Activated CD4-positive, alpha-beta memory T cell treated with anti-CD3 and anti-CD28 coated beads, Interleukin-2, amount 10 ng/mL, durations not matched to agents 7 days and 5 days (primary cell): ENCODE data around the gene SH3PXD2B. TPM values are rescaled to one million over a fixed set of nuclear protein-coding genes. Genes with fewer than 3 reads are reported as not detected.
A peak's percentile ranks its signal among the peaks of the same experiment; 100 is the strongest.

Source experiments
- CTCF ChIA-PET: fragments of 350-600 bp; sonication (Branson Sonifier 250); formaldehyde crosslinking; loops from one replicate; lab custom pipeline; 2021; ENCODE audit warnings: antibody characterized with exemption, inconsistent platforms; lab: Charles Lee
- POLR2A ChIA-PET: fragments of 350-600 bp; sonication (Branson Sonifier 250); formaldehyde crosslinking; loops from one replicate; lab custom pipeline; 2021; ENCODE audit warnings: antibody characterized with exemption; lab: Charles Lee
- DNase-seq: peaks from one replicate; pipeline ENCODE4 v3.0.0-alpha.2; 2020
- H3K27ac Mint-ChIP-seq: one replicate; pipeline ENCODE4 v1.8.0; 2021; ENCODE audit warnings: mild to moderate bottlenecking, mixed read lengths
- H3K27me3 Mint-ChIP-seq: one replicate; pipeline ENCODE4 v1.8.0; 2021; ENCODE audit warnings: mixed read lengths
- H3K36me3 Mint-ChIP-seq: one replicate; pipeline ENCODE4 v1.8.0; 2021; ENCODE audit warnings: low read depth, mixed read lengths
- H3K4me1 Mint-ChIP-seq: one replicate; pipeline ENCODE4 v1.8.0; 2021; ENCODE audit warnings: mixed read lengths
- H3K4me3 Mint-ChIP-seq: one replicate; pipeline ENCODE4 v1.8.0; 2021; ENCODE audit warnings: mild to moderate bottlenecking, mixed read lengths
- H3K9me3 Mint-ChIP-seq: one replicate; pipeline ENCODE4 v1.8.0; 2021; ENCODE audit warnings: mixed read lengths
- total RNA-seq, 2 experiments: library from RNA; stranded (reverse); gene quantifications; one replicate each; pipeline ENCODE4 v1.2.3, GENCODE V29; 2021

Gene SH3PXD2B
- total RNA-seq = under 1 TPM; 0.25 TPM

GRCh38 chr5:172454358-172455086, at the start of gene SH3PXD2B:
Gene SH3PXD2B (minus strand): TSS chr5:172454525. CDS start chr5:172454352, 173 bp downstream.
- ChIA-PET CTCF (no interaction called here), POLR2A (no interaction called here)
- Mint-ChIP-seq H3K27me3 (peaks cover 56% of the 10 kb centered on the region), H3K36me3 (no peaks in the 10 kb centered on the region), H3K9me3 (no peaks in the 10 kb centered on the region), H3K4me3 (peak within 1 kb of the TSS; percentile 66), H3K27ac (no peak within 1 kb of the TSS), H3K4me1 (peaks cover 13% of the 10 kb centered on the region)
- peak; percentile 36 for DNase-seq

DNA sequence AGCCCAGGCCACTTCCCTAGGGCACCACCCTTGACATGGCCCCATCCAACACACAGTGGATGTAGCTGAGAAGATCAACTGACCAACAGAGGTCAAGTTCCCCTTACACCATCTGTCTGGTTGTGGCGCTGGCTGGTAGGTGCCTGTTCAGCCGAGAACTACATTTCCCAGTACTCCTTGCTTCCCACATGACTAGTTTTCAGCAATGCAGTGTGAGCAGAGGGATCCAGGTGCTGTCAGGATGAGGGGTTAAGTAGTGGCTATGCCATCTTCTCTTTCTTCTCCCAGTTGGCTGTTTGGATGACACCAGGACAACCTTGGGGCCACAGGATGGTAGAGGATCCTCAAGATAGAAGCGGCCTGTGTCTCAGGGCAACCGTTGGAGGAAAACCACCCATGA, 48.6 kb upstream of the SH3PXD2B start:
- H3K9me3 Mint-ChIP-seq = no peaks in the 10 kb centered on the region
- POLR2A ChIA-PET = no interaction called here
- no peak overlapping the region for H3K4me3 Mint-ChIP-seq
- CTCF ChIA-PET = no interaction called here
- peak; percentile 11 for DNase-seq
- peaks cover 4% of the 10 kb centered on the region for H3K27me3 Mint-ChIP-seq
- no peaks in the 10 kb centered on the region for H3K4me1 Mint-ChIP-seq
- no peaks in the 10 kb centered on the region for H3K36me3 Mint-ChIP-seq
- H3K27ac Mint-ChIP-seq = no peak overlapping the region

GRCh38 chr5:172502410-172502809, 48.1 kb upstream of the SH3PXD2B start:
- no peaks in the 10 kb centered on the region for H3K9me3 Mint-ChIP-seq
- H3K4me3 Mint-ChIP-seq = no peak overlapping the region
- no peaks in the 10 kb centered on the region for H3K4me1 Mint-ChIP-seq
- POLR2A ChIA-PET = no interaction called here
- H3K36me3 Mint-ChIP-seq = no peaks in the 10 kb centered on the region
- H3K27me3 Mint-ChIP-seq = peaks cover 4% of the 10 kb centered on the region
- no peak overlapping the region for H3K27ac Mint-ChIP-seq
- CTCF ChIA-PET = no interaction called here
- peak; percentile 10 for DNase-seq

- ChIA-PET CTCF (no interaction called here), POLR2A (no interaction called here)
- H3K36me3 Mint-ChIP-seq = no peaks in the 10 kb centered on the region
Measured at GRCh38 chr5:172501708-172502320, 47.5 kb upstream of the SH3PXD2B start.

DNA sequence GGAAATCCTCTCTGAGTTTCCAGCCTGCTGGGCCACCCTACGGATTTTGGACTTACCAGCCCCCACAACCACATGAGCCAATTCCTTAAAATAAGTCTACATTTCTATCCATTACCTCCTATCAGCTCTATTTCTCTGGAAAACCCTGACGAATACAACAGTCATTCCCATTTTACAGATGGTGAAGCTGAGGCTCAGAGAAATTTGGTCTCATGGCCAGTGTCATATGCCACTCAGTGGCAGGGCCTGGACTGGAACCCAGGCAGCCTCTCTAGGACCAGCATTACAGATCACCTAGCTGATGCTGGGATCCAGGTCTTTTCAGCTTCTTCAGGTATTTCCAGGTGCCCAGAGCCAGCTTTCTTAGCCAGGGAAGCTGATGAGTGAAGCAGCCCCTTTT, 45.0 kb upstream of the SH3PXD2B start:
- H3K36me3 Mint-ChIP-seq = no peaks in the 10 kb centered on the region
- peak; percentile 6 for DNase-seq
- no peaks in the 10 kb centered on the region for H3K9me3 Mint-ChIP-seq
- H3K4me1 Mint-ChIP-seq = no peaks in the 10 kb centered on the region
- H3K27ac Mint-ChIP-seq = no peak overlapping the region
- peaks cover 13% of the 10 kb centered on the region for H3K27me3 Mint-ChIP-seq
- ChIA-PET POLR2A (no interaction called here), CTCF (no interaction called here)
- H3K4me3 Mint-ChIP-seq = no peak overlapping the region

More at GRCh38 chr5:172501708-172502320, 47.5 kb upstream of the SH3PXD2B start:
- H3K27me3 Mint-ChIP-seq = peaks cover 4% of the 10 kb centered on the region
- H3K27ac Mint-ChIP-seq = no peak overlapping the region
- no peak overlapping the region for H3K4me3 Mint-ChIP-seq
- H3K9me3 Mint-ChIP-seq = no peaks in the 10 kb centered on the region
- no peaks in the 10 kb centered on the region for H3K4me1 Mint-ChIP-seq
- DNase-seq = peak; percentile 12

DNA sequence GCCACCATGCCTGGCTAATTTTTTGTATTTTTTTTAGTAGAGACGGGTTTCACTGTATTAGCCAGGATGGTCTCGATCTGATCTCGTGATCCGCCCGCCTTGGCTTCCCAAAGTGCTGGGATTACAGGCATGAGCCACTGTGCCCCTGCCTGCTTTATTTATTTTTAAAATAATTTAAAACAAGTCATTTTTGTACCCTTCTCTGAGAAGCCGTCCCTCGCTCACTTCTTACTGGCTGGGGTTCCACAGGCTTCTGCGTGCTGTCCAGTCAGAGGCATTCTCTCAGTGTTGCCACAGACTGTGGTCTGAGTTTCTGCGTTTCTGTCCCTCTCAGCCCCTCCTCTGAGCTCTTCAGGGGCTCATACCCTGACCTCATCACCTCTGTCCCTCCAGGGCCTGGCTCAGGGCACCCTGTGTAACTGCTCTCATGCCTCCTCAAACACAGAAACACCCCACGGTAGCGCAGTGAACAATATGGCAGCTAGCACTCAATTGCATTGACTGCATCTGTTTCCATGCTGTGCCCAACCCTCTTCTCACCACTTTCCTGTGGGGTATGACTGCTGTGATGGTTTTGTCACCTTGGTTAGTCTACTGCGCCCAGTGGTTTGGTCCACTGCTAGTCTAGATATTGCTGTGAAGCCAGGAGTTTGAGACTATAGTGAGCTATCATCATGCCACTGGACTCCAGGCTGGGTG, 44.3 kb upstream of the SH3PXD2B start:
- peaks cover 15% of the 10 kb centered on the region for H3K27me3 Mint-ChIP-seq
- peak; percentile 4 for DNase-seq
- H3K27ac Mint-ChIP-seq = no peak overlapping the region
- H3K4me3 Mint-ChIP-seq = no peak overlapping the region
- no peaks in the 10 kb centered on the region for H3K36me3 Mint-ChIP-seq
- ChIA-PET CTCF (no interaction called here), POLR2A (no interaction called here)
- H3K9me3 Mint-ChIP-seq = no peaks in the 10 kb centered on the region
- no peaks in the 10 kb centered on the region for H3K4me1 Mint-ChIP-seq

GRCh38 chr5:172497591-172498255, 43.4 kb upstream of the SH3PXD2B start:
- Mint-ChIP-seq H3K4me3 (no peak overlapping the region), H3K36me3 (no peaks in the 10 kb centered on the region), H3K27me3 (peaks cover 15% of the 10 kb centered on the region), H3K9me3 (no peaks in the 10 kb centered on the region), H3K4me1 (no peaks in the 10 kb centered on the region), H3K27ac (no peak overlapping the region)
- ChIA-PET POLR2A (no interaction called here), CTCF (no interaction called here)
- peak; percentile 9 for DNase-seq

- H3K4me1 Mint-ChIP-seq = no peaks in the 10 kb centered on the region
- H3K4me3 Mint-ChIP-seq = no peak overlapping the region
- H3K27ac Mint-ChIP-seq = no peak overlapping the region
- ChIA-PET POLR2A (no interaction called here), CTCF (no interaction called here)
- DNase-seq = peak; percentile 2
- no peaks in the 10 kb centered on the region for H3K9me3 Mint-ChIP-seq
- H3K36me3 Mint-ChIP-seq = no peaks in the 10 kb centered on the region
- peaks cover 13% of the 10 kb centered on the region for H3K27me3 Mint-ChIP-seq
Measured at GRCh38 chr5:172496671-172497371, 42.5 kb upstream of the SH3PXD2B start.

DNA sequence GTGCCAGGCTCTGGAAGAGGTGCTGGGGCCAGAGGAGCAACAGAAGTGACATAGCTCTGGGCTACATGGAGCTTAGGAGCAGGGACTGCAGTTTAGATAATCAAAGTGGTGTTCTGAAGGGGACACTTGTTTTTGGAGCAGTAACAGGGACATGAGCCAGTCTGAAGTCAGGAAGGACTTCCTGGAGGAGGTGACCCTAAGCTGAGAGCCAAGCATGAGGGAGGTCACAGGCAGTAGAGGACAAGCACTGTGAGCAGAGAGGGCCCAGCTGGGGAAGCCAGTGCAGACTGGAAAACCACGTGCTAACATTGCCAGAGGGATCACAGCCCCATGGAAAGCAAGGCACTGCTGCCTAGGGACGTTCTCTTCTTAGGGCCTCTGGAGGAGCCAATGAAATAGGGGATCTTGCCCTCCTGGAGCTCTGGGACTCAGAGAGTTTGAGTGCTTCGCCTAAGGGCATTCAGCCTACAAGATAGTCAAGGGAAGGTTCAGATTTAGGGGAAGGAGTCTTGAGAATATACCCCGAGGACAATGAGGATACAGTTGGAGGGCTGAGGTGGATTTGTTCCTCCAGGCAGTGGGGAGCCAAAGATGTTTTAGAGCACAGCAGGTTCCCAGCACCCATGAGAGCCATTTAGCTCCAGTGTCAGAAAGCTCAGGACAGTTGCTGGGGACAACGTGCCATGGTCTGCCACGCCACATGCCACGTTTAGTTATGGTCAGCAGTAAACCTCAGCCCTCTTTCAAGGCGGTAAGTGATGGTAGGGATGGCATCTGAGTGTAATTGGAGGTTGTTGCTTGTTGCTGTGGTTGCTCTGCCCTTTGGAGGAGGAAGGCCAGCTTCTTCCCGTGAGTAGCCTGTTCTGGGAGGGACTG, 40.5 kb upstream of the SH3PXD2B start:
- Mint-ChIP-seq H3K27ac (no peak overlapping the region), H3K9me3 (no peaks in the 10 kb centered on the region), H3K4me3 (no peak overlapping the region), H3K27me3 (peaks cover 11% of the 10 kb centered on the region), H3K4me1 (no peaks in the 10 kb centered on the region), H3K36me3 (no peaks in the 10 kb centered on the region)
- ChIA-PET CTCF (no interaction called here), POLR2A (no interaction called here)
- no peak for DNase-seq

GRCh38 chr5:172493906-172494305, 39.6 kb upstream of the SH3PXD2B start:
- ChIA-PET CTCF (no interaction called here), POLR2A (no interaction called here)
- H3K4me3 Mint-ChIP-seq = no peak overlapping the region
- DNase-seq = no peak
- H3K36me3 Mint-ChIP-seq = no peaks in the 10 kb centered on the region
- no peaks in the 10 kb centered on the region for H3K4me1 Mint-ChIP-seq
- no peaks in the 10 kb centered on the region for H3K9me3 Mint-ChIP-seq
- peaks cover 11% of the 10 kb centered on the region for H3K27me3 Mint-ChIP-seq
- H3K27ac Mint-ChIP-seq = no peak overlapping the region

- Mint-ChIP-seq H3K36me3 (no peaks in the 10 kb centered on the region), H3K9me3 (no peaks in the 10 kb centered on the region), H3K27me3 (peaks cover 11% of the 10 kb centered on the region), H3K4me1 (no peaks in the 10 kb centered on the region), H3K27ac (no peak overlapping the region), H3K4me3 (no peak overlapping the region)
- DNase-seq = no peak
- POLR2A ChIA-PET = no interaction called here
- CTCF ChIA-PET = no interaction called here
Measured at GRCh38 chr5:172493461-172493860, 39.1 kb upstream of the SH3PXD2B start.

DNA sequence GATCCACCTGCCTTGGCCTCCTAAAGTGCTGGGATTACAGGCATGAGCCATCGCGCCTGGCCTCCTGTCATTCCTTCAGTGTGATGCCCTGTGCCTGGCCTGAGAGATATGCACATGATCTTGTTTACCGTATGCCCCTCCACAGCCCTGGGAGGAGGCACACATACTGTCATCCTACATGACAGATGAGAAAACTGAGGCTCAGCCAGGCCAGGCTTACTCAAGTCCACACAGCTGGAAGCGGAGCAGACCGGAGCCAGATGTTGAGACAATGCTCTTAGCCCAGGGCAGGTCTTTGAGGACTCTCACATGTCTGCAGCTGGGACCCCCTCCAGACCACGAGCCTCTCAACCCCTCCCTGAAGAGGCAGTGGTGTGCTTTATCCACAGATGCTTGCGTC, 38.7 kb upstream of the SH3PXD2B start:
- Mint-ChIP-seq H3K27me3 (peaks cover 11% of the 10 kb centered on the region), H3K9me3 (no peaks in the 10 kb centered on the region), H3K4me3 (no peak overlapping the region), H3K4me1 (no peaks in the 10 kb centered on the region), H3K27ac (no peak overlapping the region), H3K36me3 (no peaks in the 10 kb centered on the region)
- no peak for DNase-seq
- ChIA-PET POLR2A (no interaction called here), CTCF (no interaction called here)
